Panc1 (cell line): ENCODE results near the gene ADCY9.

Source experiments
- POLR2AphosphoS5 ChIP-seq: IDR thresholded peaks from 2 replicates; pipeline ENCODE4 v1.6.1; 2012; ENCODE audit warnings: mild to moderate bottlenecking, low read depth, low read length, moderate library complexity
- SIN3A ChIP-seq: IDR thresholded peaks from 2 replicates; pipeline ENCODE4 v1.6.1; 2012; ENCODE audit warnings: low read depth, mild to moderate bottlenecking, low read length, moderate library complexity, borderline replicate concordance; ENCODE audit not compliant: insufficient read depth
- TCF7L2 ChIP-seq: IDR thresholded peaks from 2 replicates; pipeline ENCODE4 v1.6.1; 2011; ENCODE audit warnings: mild to moderate bottlenecking, low read depth, low read length, inconsistent platforms
- TF ChIP-seq, protein P1 (sequence below): fragments of 450-650 bp; IDR thresholded peaks from 2 replicates; pipeline ENCODE4 v1.5.1; 2017; ENCODE audit warnings: mild to moderate bottlenecking
- TF ChIP-seq, protein P2 (sequence below), 2 experiments: IDR thresholded peaks; 2 replicates each; pipeline ENCODE4 v1.6.1; 2011 to 2012; ENCODE audit warnings: low read depth in 2 of 2, control low read depth in 1 of 2, low read length in 1 of 2, mild to moderate bottlenecking in 1 of 2, moderate library complexity in 1 of 2; ENCODE audit not compliant: insufficient read depth in 1 of 2

DNA sequence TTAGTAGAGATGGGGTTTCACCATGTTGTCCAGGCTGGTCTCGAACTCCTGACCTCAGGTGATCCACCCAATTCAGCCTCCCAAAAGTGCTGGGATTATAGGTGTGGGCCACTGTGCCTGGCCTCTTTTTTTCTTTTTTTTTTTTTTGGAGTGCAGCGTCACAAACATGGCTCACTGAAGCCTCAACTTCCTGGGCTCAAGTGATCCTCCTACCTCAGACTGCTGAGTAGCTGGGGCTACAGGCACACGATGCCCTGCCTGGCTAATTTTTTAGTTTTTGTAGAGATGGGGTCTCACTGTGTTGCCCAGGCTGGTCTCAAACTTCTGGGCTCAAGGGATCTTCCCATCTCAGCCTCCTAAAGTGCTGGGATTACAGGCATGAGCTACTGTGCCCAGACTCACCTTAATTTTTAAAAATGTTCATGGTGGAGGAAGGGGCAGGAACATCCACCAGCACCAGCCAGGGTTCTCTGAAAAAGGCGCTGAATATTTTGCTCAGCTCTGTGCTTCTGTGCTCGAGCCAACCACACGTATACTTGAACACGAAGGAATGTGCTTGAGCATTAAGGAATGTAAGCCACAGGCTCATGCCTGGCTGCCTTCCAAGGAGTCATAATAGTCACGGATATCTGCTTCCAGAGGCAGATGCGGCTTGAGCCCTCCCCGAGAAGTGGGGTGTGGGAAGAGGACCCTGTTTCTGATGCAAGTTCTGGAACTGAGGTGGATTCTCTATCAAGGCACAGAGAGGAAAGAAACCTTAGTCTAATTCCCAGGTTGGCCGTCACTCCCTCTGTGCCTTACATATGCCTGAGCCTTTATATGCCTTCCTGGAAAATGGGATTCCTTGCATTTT lies 170.3 kb downstream of the ADCY9 start:
- TF ChIP-seq, protein P1, sequence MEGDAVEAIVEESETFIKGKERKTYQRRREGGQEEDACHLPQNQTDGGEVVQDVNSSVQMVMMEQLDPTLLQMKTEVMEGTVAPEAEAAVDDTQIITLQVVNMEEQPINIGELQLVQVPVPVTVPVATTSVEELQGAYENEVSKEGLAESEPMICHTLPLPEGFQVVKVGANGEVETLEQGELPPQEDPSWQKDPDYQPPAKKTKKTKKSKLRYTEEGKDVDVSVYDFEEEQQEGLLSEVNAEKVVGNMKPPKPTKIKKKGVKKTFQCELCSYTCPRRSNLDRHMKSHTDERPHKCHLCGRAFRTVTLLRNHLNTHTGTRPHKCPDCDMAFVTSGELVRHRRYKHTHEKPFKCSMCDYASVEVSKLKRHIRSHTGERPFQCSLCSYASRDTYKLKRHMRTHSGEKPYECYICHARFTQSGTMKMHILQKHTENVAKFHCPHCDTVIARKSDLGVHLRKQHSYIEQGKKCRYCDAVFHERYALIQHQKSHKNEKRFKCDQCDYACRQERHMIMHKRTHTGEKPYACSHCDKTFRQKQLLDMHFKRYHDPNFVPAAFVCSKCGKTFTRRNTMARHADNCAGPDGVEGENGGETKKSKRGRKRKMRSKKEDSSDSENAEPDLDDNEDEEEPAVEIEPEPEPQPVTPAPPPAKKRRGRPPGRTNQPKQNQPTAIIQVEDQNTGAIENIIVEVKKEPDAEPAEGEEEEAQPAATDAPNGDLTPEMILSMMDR: no peak
- TF ChIP-seq POLR2AphosphoS5 (no peak), TCF7L2 (no peak), SIN3A (no peak)
- TF ChIP-seq, protein P2, sequence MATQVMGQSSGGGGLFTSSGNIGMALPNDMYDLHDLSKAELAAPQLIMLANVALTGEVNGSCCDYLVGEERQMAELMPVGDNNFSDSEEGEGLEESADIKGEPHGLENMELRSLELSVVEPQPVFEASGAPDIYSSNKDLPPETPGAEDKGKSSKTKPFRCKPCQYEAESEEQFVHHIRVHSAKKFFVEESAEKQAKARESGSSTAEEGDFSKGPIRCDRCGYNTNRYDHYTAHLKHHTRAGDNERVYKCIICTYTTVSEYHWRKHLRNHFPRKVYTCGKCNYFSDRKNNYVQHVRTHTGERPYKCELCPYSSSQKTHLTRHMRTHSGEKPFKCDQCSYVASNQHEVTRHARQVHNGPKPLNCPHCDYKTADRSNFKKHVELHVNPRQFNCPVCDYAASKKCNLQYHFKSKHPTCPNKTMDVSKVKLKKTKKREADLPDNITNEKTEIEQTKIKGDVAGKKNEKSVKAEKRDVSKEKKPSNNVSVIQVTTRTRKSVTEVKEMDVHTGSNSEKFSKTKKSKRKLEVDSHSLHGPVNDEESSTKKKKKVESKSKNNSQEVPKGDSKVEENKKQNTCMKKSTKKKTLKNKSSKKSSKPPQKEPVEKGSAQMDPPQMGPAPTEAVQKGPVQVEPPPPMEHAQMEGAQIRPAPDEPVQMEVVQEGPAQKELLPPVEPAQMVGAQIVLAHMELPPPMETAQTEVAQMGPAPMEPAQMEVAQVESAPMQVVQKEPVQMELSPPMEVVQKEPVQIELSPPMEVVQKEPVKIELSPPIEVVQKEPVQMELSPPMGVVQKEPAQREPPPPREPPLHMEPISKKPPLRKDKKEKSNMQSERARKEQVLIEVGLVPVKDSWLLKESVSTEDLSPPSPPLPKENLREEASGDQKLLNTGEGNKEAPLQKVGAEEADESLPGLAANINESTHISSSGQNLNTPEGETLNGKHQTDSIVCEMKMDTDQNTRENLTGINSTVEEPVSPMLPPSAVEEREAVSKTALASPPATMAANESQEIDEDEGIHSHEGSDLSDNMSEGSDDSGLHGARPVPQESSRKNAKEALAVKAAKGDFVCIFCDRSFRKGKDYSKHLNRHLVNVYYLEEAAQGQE (IDR thresholded peaks at IDR 0.05; ENCODE audit: insufficient read depth in 1 of 2, low read depth in 2 of 2, low read length in 1 of 2): no peak
